HG03457 (cell line): ENCODE results near the gene LRCH1.

Experiments
- ATAC-seq: cut with Tn5 transposase; IDR thresholded peaks from one replicate; pipeline ENCODE4 v1.9.1; 2021; ENCODE audit warnings: moderate number of reproducible peaks; ENCODE audit not compliant: unreplicated experiment

Gene LRCH1

GRCh38 chr13:46775385-46776107, 222.6 kb downstream of the LRCH1 start:
- no peak for ATAC-seq

DNA sequence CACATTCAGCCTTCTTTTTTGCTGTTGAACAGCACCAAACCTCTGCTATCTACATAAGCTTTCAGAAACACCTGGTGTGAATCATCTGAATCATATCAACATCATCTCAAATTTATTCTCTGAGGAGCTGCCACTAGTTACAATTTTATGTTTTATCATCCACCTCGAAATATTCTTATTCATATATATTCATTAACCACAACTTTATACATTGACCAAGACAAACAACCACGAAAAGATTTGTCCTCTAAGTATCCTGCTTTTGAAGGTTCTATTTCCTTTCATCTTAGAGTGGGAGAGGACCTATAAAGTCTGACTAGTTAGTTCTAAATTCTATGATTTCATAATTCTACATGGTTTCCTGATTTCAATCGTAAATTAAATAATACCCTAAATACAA, 225.1 kb downstream of the LRCH1 start:
- no peak for ATAC-seq

- no peak for ATAC-seq
These were observed 225.9 kb downstream of the LRCH1 start for GRCh38 chr13:46778890-46779289.

DNA sequence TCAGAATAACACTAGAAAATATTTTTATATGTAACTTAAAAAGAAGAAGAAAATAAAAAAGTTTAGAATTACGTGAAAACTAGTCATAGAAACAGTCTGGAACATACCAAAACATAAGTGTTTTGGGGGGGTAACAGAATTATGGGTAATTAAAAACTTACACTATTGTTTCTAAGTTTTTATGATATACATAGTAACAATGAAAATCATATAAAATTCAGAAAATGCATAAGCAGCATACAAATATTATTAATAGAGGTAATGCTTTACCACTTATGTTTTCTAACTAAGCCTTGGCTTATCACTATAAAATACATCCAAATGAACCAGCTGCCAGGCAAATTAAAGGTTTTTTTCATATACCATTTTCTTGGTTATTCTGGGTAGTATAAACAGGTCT, 229.1 kb downstream of the LRCH1 start:
- no peak for ATAC-seq

GRCh38 chr13:46782691-46783090, 229.7 kb downstream of the LRCH1 start:
- ATAC-seq: no peak

GRCh38 chr13:46783504-46783903, 230.5 kb downstream of the LRCH1 start:
- no peak for ATAC-seq

- ATAC-seq: no peak
These were observed 242.4 kb downstream of the LRCH1 start for GRCh38 chr13:46795321-46795720.

- ATAC-seq: no peak
These were observed 243.2 kb downstream of the LRCH1 start for GRCh38 chr13:46796129-46796514.

GRCh38 chr13:46796515-46797474, 243.8 kb downstream of the LRCH1 start, which contains the start of gene ESD:
ESD (minus strand) TSS chr13:46797161; CDS start chr13:46791413, 5,748 bp downstream.
- ATAC-seq: peak; percentile 92

DNA sequence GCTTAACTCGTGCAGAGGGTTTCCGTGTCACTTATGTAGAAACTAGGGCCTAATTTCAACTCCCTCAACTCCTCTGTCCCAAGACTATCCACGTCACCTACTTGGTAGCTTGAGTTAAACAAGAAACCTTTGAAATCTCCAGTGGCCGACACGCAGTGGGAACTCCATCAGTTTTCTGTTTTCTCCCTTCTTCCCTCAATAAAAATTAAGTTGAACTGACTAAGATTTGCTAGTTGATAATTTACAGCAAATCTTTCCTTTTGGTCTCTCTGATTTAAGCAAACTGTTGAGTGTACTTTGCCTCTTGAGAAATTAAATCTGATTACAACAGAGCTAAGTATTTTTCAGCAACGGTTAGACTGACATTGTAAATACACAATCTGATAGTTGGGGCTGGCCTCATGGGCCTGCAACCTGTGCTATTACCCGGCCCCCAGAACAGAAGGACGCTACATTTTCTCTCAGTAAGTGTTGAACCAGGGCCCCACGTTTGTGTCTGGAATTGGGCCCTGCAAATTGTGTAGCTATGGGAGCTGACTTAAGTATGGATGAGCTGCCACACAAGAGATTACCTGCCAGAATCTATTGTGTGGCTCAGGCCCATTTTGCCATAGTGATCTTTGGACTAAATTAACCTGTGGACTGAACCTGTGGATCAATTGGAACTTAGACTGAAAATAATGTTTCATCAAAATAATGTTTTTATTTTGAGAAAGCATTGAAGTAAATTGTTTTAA, 244.7 kb downstream of the LRCH1 start:
- no peak for ATAC-seq

- ATAC-seq: no peak
These were observed 246.2 kb downstream of the LRCH1 start for GRCh38 chr13:46799139-46799538.

DNA sequence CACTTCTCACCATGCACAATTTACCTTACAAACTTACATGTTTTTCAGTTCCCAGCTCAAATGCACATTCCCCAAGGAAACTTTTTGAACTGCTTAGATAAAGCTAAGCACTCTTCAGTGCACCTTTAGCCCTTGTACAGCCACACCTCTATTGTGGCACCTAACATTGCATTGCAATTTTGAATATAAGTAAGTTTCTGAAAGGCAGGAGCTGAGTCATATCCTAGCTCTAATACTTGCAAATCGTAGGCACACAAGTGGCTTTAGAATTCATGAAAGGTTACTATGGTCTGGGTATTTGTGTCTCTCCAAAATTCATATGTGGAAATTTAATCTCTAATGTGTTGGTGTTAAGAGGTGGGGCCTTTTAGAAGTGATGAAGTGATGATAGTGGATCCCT, 248.9 kb downstream of the LRCH1 start:
- ATAC-seq: no peak
